GM12891 (cell line): ENCODE results near the gene NAT10. TPM values are rescaled to one million over a fixed set of nuclear protein-coding genes. Genes with fewer than 3 reads are reported as not detected.
"Not testable (repeated sequence)": the region's sequence is repeated elsewhere in the genome, so short reads cannot be mapped to it uniquely, and the experiment has no call there.

ENCODE experiments used
- DNase-seq: peaks from one replicate; pipeline ENCODE4 v3.0.0; 2011; ENCODE audit warnings: low spot score; ENCODE audit not compliant: insufficient read length
- FAIRE-seq: peaks from 2 replicates; lab custom pipeline; 2011; peaks lifted over from hg19 to GRCh38; lab: Jason Lieb, UNC
- PAX5 ChIP-seq: IDR thresholded peaks from 2 replicates; pipeline ENCODE4 v1.6.1; 2011; ENCODE audit warnings: low read length, moderate library complexity, mild to moderate bottlenecking; ENCODE audit not compliant: insufficient read depth, severe bottlenecking
- POLR2A ChIP-seq: IDR thresholded peaks from 2 replicates; pipeline ENCODE4 v1.6.1; 2011; ENCODE audit warnings: low read depth, low read length, control low read depth
- POLR2AphosphoS5 ChIP-seq: IDR thresholded peaks from 2 replicates; pipeline ENCODE4 v1.6.1; 2011; ENCODE audit warnings: low read depth, low read length, control low read depth
- POU2F2 ChIP-seq: IDR thresholded peaks from 2 replicates; pipeline ENCODE4 v1.6.1; 2011; ENCODE audit warnings: low read depth, mild to moderate bottlenecking, control low read depth, low read length, moderate library complexity
- SPI1 ChIP-seq: IDR thresholded peaks from 2 replicates; pipeline ENCODE4 v1.6.1; 2011; ENCODE audit warnings: low read depth, low read length, control low read depth
- TAF1 ChIP-seq: IDR thresholded peaks from 2 replicates; pipeline ENCODE4 v1.6.1; 2011; ENCODE audit warnings: low read depth, low read length, control low read depth
- polyA plus RNA-seq: library from polyadenylated mRNA; unstranded; fragments of >200 nt; gene quantifications from one replicate; pipeline ENCODE4 v1.2.1, GENCODE V29; 2012; ENCODE audit warnings: low read depth, missing spikeins, inconsistent platforms; ENCODE audit not compliant: missing spikeins

NAT10 gene
- 54.5 TPM for polyA plus RNA-seq

DNA sequence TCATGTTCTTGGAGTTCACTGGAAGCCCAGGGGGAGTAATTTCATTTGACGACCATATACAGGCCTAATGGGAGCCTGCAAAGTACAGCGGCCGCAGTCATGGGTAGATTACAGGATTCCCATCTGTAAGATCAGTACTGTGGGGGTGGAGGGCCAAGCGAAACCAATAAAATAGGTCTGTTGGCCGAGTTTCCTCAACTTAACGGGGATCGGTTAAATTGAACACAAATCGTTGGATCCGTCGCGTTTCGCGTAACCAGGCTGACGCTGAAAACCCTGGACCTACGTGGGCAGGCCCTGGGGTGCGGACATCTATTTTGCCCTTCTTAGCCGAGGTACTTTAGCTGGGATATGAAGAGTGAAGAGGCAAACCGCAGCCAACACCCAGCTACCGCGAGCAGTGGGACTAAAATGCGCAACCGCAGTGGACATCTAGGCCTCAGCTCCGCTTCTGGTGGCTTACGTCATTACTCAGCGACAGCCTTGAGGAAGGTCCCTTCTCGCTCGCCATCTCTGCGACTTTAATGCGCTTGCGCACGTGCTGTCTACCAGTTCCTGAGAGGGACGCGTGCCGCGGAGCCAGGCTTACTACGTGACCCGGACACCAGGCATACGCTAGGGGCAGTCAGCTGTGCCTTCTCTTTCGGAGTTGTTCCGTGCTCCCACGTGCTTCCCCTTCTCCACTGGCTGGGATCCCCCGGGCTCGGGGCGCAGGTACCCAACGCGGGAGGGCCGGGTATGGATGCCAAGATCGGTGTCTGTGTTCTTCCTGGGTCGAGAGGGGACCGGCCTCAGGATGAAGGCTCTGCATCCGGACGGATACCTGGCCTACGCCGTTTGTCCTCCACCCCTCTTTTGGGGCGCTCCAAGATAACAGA lies at the start of gene NAT10:
Gene NAT10, plus strand, starts transcription at position 551 of the 878 bp plus-strand sequence. CDS start 2,597 bp downstream, outside the sequence.
- FAIRE-seq (peak; percentile 99), DNase-seq (peak; percentile 68)
- TF ChIP-seq POLR2A (peak; percentile 98), POU2F2 (peak; percentile 86), TAF1 (peak; percentile 75), POLR2AphosphoS5 (peak; percentile 98), PAX5 (peak; percentile 52), SPI1 (no peak)

DNA sequence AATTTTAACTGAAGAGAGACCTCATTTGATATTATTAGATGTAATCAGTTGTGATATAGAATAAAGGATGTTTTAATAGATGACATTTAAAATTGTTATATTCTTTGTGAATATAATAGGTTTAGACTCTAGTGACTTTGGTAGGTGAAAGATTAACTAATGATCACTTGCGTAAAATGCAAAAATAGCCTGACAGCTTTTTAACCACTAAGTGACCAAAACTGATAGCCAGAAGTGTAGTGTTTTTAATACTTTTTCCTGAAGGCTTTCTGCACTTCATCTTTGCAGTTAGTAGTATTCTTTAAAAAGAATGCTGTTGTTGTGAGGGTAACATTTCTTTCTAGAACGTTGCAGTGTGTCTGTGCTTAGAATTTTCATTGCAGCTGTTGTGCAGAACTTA lies 48.8 kb upstream of the NAT10 start:
- FAIRE-seq = no peak
- DNase-seq = no peak
- no peak for TF ChIP-seq POLR2AphosphoS5
- no peak for TF ChIP-seq SPI1
- TF ChIP-seq POLR2A = no peak
- no peak for TF ChIP-seq PAX5
- TF ChIP-seq POU2F2 = no peak
- no peak for TF ChIP-seq TAF1

- no peak for DNase-seq
- no peak for FAIRE-seq
- TF ChIP-seq SPI1 = no peak
- no peak for TF ChIP-seq TAF1
- TF ChIP-seq POLR2AphosphoS5 = no peak
- TF ChIP-seq PAX5 = no peak
- TF ChIP-seq POLR2A = no peak
- no peak for TF ChIP-seq POU2F2
These were observed 42.2 kb upstream of the NAT10 start for GRCh38 chr11:34063061-34063795.

DNA sequence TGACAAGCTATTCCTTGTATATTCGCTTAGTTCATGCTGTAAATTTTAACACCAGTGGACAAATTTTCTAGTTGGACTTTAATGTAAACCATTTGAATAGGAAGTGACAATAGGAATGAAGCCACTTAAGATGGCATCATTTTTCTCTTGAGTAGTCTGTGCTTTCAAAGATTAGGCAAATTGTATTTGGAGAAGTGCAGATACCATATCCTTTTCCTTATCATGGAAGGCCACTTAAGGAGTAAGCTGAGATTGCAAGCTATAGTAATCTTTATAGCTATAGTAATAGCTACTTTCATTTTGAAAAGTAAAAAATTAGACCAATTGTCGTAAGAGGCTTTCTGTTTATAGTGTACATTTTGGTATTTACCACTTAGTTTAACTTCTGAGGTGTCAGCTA lies 41.1 kb upstream of the NAT10 start:
- DNase-seq (no peak), FAIRE-seq (no peak)
- TF ChIP-seq POLR2AphosphoS5 = no peak
- no peak for TF ChIP-seq POLR2A
- no peak for TF ChIP-seq SPI1
- no peak for TF ChIP-seq POU2F2
- TF ChIP-seq PAX5 = no peak
- no peak for TF ChIP-seq TAF1

DNA sequence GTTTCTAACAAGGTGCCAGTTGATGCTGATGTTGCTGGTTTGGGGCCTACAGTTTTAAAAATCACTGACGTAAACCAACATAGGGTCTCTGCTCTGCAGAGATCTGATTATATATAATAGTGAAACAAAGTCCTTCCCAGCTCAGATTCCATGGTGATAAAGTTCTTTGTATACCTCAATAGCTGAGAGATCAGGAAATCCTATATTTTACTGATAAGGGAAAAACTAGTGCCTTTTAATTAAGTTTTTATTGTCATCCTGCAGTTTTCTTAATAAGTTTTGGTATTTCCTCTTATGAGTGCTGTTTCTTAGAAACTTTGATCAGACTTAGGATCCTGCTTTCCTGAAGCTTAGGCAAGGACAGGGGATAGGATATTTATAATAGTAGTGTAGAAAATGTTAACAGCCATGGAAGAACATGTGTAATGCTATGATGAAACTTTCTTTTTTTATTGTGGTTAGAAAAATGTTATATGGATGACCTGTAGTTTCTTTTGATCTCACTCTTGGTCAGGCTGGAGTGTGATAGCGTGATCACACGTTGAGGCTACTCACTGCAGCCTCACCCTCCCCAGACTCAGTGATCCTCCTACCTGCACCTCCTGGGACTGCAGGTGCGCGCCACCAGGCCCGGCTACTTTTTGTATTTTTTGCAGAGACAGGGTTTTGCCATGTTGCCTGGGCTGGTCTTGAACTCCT lies 39.8 kb upstream of the NAT10 start:
- FAIRE-seq (no peak), DNase-seq (no peak)
- TF ChIP-seq TAF1 (no peak), POLR2AphosphoS5 (no peak), POLR2A (no peak), PAX5 (no peak), SPI1 (no peak), POU2F2 (no peak)

DNA sequence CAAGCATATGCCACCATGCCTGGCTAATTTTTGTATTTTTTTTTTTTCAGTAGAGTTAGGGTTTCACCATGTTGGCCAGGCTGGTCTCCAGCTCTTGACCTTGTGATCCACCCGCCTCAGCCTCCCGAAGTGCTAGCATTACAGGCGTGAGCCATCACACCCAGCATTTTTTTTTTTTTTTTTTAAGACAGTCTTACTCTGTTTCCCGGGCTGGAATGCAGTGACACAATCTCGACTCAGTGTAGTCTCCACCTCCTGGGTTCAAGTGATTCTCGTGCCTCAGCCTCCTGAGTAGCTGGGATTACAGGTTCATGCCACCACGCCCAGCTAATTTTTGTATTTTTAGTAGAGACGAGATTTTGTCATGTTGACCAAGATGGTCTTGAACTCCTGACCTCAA lies 38.7 kb upstream of the NAT10 start:
- DNase-seq, FAIRE-seq: not testable (repeated sequence)

- peak; percentile 86 for FAIRE-seq
These were observed 37.9 kb upstream of the NAT10 start for GRCh38 chr11:34067383-34068065.

DNA sequence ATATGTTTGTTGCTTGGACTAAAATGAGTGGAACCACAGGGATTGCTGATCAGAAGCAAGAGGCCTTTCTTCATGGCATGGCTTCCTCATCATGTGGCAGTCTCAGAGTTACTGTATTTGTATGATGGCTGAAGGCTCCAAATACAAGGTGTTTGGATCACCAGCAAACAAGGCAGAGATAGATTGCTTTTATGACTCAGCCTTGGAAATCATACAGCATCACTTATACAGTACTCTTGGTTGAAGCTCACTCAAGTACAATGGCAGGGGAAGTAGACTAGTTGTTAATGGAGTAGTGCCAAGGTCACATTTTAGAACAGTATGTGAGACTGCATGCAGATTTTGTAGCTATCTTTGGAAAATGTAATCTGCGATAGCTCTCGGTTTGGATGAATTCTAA lies 37.3 kb upstream of the NAT10 start:
- no peak for FAIRE-seq
- DNase-seq = no peak
- TF ChIP-seq POLR2AphosphoS5 = peak; percentile 21; the same call in 1 of the 2 replicates
- no peak for TF ChIP-seq POU2F2
- no peak for TF ChIP-seq TAF1
- no peak for TF ChIP-seq POLR2A
- TF ChIP-seq SPI1 = no peak

More at GRCh38 chr11:34067383-34068065, 37.9 kb upstream of the NAT10 start:
- DNase-seq = no peak
- no peak for TF ChIP-seq POU2F2
- TF ChIP-seq SPI1 = peak; percentile 49; the same call in 1 of the 2 replicates
- TF ChIP-seq POLR2AphosphoS5 = peak; percentile 63; the same call in 1 of the 2 replicates
- TF ChIP-seq TAF1 = no peak
- TF ChIP-seq POLR2A = no peak
- no peak for TF ChIP-seq PAX5

DNA sequence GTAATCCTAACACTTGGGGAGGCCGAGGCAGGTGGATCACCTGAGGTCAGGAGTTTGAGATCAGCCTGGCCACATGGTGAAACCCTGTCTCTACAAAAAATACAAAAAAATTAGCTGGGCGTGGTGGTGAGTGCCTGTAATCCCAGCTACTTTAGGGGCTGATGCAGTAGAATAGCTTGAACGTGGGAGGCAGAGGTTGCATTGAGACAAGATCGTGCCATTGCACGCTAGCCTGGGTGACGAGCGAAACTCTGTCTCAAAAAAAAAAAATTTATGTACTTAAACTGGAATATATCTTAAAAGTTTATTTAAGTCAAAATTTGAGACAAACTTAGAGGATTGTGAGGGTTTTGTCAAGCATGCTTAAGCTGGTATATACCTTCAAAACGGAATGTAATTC lies 34.1 kb upstream of the NAT10 start:
- FAIRE-seq = not testable (repeated sequence)

More for the DNA sequence above, 34.1 kb upstream of the NAT10 start:
- not testable (repeated sequence) for DNase-seq
